ENCODE results near the gene PHACTR4. TPM values are rescaled to one million over a fixed set of nuclear protein-coding genes. Genes with fewer than 3 reads are reported as not detected.
A peak's percentile ranks its signal among the peaks of the same experiment; 100 is the strongest.
"Not testable (repeated sequence)": the region's sequence is repeated elsewhere in the genome, so short reads cannot be mapped to it uniquely, and the experiment has no call there.

Gene PHACTR4
- total and polyA plus RNA-seq, 4 donors = 14.2 to 40.2 (median 29.2) TPM

DNA sequence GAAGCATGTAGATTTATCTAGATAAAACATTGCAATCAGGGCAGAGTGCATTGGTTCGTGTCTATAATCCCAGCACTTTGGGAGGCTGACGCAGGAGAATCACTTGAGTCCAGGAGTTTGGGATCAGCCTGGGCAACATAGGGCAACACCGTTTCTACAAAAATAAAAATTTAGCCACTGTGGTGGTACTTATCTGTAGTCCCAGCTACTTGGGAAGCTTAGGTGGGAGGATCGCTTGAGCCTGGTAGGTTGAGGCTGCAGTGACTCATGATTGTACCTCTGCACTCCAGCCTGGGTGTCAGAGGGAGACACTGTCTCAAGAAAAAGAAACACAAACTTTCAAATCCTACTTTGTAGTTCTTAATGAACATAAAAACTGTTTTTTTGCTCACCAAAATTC is 72.1 kb downstream of the PHACTR4 start:
- no peaks in the 10 kb centered on the region for H3K9me3 ChIP-seq (ENCODE audit: control insufficient read depth, insufficient read depth, low read length)
- H3K36me3 ChIP-seq (ENCODE audit: control insufficient read depth, insufficient read depth, low read length) = peaks cover 4% of the 10 kb centered on the region
- no peaks in the 10 kb centered on the region for H3K27me3 ChIP-seq (ENCODE audit: control insufficient read depth, insufficient read depth, low read length)
- peaks cover 6% of the 10 kb centered on the region for H3K4me1 ChIP-seq (ENCODE audit: control insufficient read depth, insufficient read depth, low read length)
- DNase-seq (ENCODE audit: low read depth in 4 of 6, low spot score in 6 of 6) = no peak
- WGBS (ENCODE audit: insufficient coverage) = 100% methylated on average over 3 of the region's 4 CpGs
- H3K27ac ChIP-seq (ENCODE audit: low read depth, low read length) = no peak overlapping the region
- H3K4me3 ChIP-seq (ENCODE audit: low read depth, low read length) = no peak overlapping the region

DNA sequence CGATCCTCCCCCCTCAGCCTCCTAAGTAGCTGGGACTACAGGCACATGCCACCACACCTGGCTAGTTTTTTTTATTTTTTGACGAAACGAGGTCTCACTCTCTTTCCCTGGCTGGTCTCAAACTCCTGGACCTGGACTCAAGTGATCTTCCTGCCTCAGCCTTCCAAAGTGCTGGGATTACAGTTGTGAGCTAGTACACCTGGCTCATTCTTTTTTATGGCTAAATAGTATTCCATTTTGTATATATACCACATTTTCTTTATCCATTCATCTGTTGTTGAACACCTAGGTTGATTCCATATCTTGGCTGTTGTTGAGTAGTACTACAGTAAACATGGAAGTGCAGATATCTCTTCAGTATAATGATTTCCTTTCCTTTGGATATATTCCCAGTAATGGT is 74.0 kb downstream of the PHACTR4 start:
- DNase-seq (ENCODE audit: low read depth in 4 of 6, low spot score in 6 of 6) = no peak
- no peaks in the 10 kb centered on the region for H3K9me3 ChIP-seq (ENCODE audit: control insufficient read depth, insufficient read depth, low read length)
- H3K4me1 ChIP-seq (ENCODE audit: control insufficient read depth, insufficient read depth, low read length) = no peaks in the 10 kb centered on the region
- no peak overlapping the region for H3K27ac ChIP-seq (ENCODE audit: low read depth, low read length)
- peaks cover 4% of the 10 kb centered on the region for H3K36me3 ChIP-seq (ENCODE audit: control insufficient read depth, insufficient read depth, low read length)
- no peaks in the 10 kb centered on the region for H3K27me3 ChIP-seq (ENCODE audit: control insufficient read depth, insufficient read depth, low read length)
- H3K4me3 ChIP-seq (ENCODE audit: low read depth, low read length) = no peak overlapping the region
- 100% methylated on average over 1 of the region's 3 CpGs for WGBS (ENCODE audit: insufficient coverage)

DNA sequence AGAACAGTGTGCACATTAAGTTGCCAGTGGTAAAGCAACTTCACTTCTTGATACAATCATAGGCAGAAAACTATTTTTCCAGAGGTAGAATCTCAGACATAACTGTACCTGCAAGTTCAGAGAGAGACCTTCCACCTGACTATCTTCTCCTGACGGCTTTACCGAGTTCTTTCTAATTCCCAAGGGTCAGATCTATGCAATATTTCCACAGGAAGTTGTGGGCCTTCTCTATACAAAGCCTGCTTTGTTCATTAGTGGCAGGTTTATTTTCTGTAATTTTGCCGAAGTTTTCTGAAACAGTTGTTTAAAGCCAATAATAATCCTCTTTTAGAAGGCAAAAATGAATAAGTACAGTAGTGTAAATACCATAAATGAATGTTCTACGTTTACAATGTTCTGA is 78.1 kb downstream of the PHACTR4 start:
- WGBS (ENCODE audit: insufficient coverage) = no CpG with 5 or more reads among the region's 4 CpGs
- H3K27ac ChIP-seq (ENCODE audit: low read depth, low read length) = peak overlapping the region; percentile 25

DNA sequence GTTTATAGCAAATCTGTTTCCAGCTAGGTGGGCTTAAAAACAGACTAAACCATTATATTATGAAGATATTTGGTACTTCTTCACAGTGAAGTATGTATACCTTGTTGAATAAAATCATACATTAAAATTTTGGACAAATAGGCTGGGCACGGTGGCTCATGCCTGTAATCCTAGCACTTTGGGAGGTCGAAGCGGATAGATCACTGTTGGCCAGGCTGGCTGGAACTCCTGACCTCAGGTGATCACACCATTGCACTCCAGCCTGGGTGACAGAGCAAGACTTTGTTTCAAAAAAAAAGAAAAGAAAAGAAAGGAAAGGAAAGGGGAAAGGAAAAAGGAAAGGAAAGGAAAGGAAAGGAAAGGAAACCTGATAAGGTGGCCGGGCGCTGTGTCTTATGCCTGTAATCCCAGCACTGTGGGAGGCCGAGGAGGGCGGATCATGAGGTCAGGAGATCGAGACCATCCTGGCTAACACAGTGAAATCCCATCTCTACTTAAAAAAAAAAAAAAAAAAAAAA is 78.6 kb downstream of the PHACTR4 start:
- H3K4me3 ChIP-seq (ENCODE audit: low read depth, low read length); H3K4me1 ChIP-seq (ENCODE audit: control insufficient read depth, insufficient read depth, low read length); DNase-seq (ENCODE audit: low read depth in 4 of 6, low spot score in 6 of 6); H3K27me3 ChIP-seq (ENCODE audit: control insufficient read depth, insufficient read depth, low read length); H3K9me3 ChIP-seq (ENCODE audit: control insufficient read depth, insufficient read depth, low read length); H3K36me3 ChIP-seq (ENCODE audit: control insufficient read depth, insufficient read depth, low read length): not testable (repeated sequence)
- WGBS (ENCODE audit: insufficient coverage) = 100% methylated on average over 3 of the region's 8 CpGs
- H3K27ac ChIP-seq (ENCODE audit: low read depth, low read length) = peak overlapping the region; percentile 25

More for the DNA sequence above, 78.1 kb downstream of the PHACTR4 start:
- no peaks in the 10 kb centered on the region for H3K27me3 ChIP-seq (ENCODE audit: control insufficient read depth, insufficient read depth, low read length)
- no peaks in the 10 kb centered on the region for H3K4me1 ChIP-seq (ENCODE audit: control insufficient read depth, insufficient read depth, low read length)
- no peaks in the 10 kb centered on the region for H3K9me3 ChIP-seq (ENCODE audit: control insufficient read depth, insufficient read depth, low read length)
- no peak for DNase-seq (ENCODE audit: low read depth in 4 of 6, low spot score in 6 of 6)
- H3K36me3 ChIP-seq (ENCODE audit: control insufficient read depth, insufficient read depth, low read length) = peaks cover 4% of the 10 kb centered on the region
- H3K4me3 ChIP-seq (ENCODE audit: low read depth, low read length) = no peak overlapping the region

DNA sequence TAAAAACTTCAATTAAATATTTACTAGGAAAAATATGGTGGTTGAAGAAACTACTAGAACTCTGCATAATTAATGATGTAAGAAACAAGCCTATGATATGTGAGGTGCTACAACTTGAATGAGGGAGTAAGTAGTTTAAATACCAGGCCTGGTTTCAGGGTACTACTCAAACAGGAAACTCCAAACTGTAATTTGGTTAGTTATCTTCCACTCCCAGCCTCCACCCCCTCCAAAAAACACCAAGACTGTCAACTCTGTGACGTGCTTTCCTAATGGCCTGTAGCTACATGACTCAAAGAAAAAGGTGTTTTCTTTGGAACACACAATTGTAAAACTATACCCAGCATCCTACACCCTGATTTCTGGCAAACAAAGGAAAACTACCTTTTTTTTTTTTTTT is 80.4 kb downstream of the PHACTR4 start:
- Histone ChIP-seq H3K9me3 (ENCODE audit: control insufficient read depth, insufficient read depth, low read length) (no peaks in the 10 kb centered on the region), H3K27me3 (ENCODE audit: control insufficient read depth, insufficient read depth, low read length) (no peaks in the 10 kb centered on the region), H3K4me3 (ENCODE audit: low read depth, low read length) (no peak overlapping the region), H3K27ac (ENCODE audit: low read depth, low read length) (no peak overlapping the region), H3K36me3 (ENCODE audit: control insufficient read depth, insufficient read depth, low read length) (no peaks in the 10 kb centered on the region), H3K4me1 (ENCODE audit: control insufficient read depth, insufficient read depth, low read length) (no peaks in the 10 kb centered on the region)
- 75% methylated on average over 1 of the region's 1 CpG for WGBS (ENCODE audit: insufficient coverage)
- DNase-seq (ENCODE audit: low read depth in 4 of 6, low spot score in 6 of 6) = peak in 1 of 6 donors; percentile 13

DNA sequence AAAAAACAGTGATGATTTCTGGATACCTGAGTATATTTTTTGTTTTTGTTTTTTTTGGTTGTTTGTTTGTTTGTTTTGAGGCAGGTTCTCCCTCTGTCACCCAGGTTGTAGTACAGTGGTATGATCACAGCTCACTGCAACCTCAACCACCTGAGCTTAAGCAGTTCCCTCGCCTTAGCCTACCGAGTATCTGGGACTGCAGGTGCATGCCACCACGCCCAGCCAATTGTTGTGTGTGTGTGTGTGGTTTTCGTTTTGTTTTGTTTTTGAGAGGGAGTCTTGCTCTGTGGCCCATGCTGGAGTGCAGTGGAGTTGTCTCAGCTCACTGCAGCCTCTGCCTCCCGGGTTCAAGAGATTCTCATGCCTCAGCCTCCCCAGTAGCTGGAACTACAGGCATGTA is 81.0 kb downstream of the PHACTR4 start:
- DNase-seq (ENCODE audit: low read depth in 4 of 6, low spot score in 6 of 6) = no peak
- Histone ChIP-seq H3K4me1 (ENCODE audit: control insufficient read depth, insufficient read depth, low read length) (no peaks in the 10 kb centered on the region), H3K27ac (ENCODE audit: low read depth, low read length) (no peak overlapping the region), H3K9me3 (ENCODE audit: control insufficient read depth, insufficient read depth, low read length) (no peaks in the 10 kb centered on the region), H3K36me3 (ENCODE audit: control insufficient read depth, insufficient read depth, low read length) (no peaks in the 10 kb centered on the region), H3K4me3 (ENCODE audit: low read depth, low read length) (no peak overlapping the region), H3K27me3 (ENCODE audit: control insufficient read depth, insufficient read depth, low read length) (no peaks in the 10 kb centered on the region)
- WGBS (ENCODE audit: insufficient coverage) = no CpG with 5 or more reads among the region's 5 CpGs

DNA sequence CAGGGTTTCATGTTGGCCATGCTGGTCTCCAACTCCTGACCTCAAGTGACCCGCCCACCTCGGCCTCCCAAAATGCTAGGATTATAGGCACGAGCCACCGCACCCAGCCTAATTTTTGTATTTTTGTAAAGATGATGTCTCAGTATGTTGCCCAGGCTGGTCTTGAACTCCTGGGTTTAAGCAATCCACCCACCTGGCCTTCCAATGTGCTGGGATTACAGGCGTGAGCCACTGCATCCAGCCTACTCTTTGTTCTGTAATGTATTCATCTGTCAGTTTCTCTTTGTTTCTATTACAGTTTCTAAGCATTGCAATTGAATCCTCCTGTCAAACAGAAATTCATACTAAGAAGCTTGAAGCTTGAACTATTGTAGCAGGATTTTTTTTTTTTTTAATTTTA is 81.5 kb downstream of the PHACTR4 start:
- H3K9me3 ChIP-seq (ENCODE audit: control insufficient read depth, insufficient read depth, low read length) = no peaks in the 10 kb centered on the region
- no peak overlapping the region for H3K27ac ChIP-seq (ENCODE audit: low read depth, low read length)
- H3K36me3 ChIP-seq (ENCODE audit: control insufficient read depth, insufficient read depth, low read length) = no peaks in the 10 kb centered on the region
- no peaks in the 10 kb centered on the region for H3K27me3 ChIP-seq (ENCODE audit: control insufficient read depth, insufficient read depth, low read length)
- WGBS (ENCODE audit: insufficient coverage) = no CpG with 5 or more reads among the region's 5 CpGs
- no peaks in the 10 kb centered on the region for H3K4me1 ChIP-seq (ENCODE audit: control insufficient read depth, insufficient read depth, low read length)
- no peak for DNase-seq (ENCODE audit: low read depth in 4 of 6, low spot score in 6 of 6)
- H3K4me3 ChIP-seq (ENCODE audit: low read depth, low read length) = no peak overlapping the region

DNA sequence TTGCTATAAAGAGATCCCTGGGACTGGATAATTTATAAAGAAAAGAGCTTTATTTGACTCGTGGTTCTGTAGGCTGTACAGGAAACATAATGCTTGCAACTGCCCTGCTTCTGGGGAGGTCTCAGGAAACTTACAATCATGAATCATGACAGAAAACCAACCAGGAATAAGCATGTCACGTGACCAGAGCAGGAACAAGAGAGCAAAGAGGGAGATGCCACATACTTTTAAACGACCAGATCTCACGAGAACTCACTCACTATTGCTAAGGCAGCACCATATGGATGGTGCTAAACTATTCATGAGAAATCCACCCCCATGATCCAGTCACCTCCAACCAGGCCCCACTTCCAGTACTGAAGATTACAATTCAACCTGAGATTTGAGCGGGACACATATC is 86.5 kb downstream of the PHACTR4 start:
- H3K27me3 ChIP-seq (ENCODE audit: control insufficient read depth, insufficient read depth, low read length) = no peaks in the 10 kb centered on the region
- H3K4me3 ChIP-seq (ENCODE audit: low read depth, low read length) = no peak overlapping the region
- no peaks in the 10 kb centered on the region for H3K9me3 ChIP-seq (ENCODE audit: control insufficient read depth, insufficient read depth, low read length)
- H3K27ac ChIP-seq (ENCODE audit: low read depth, low read length) = no peak overlapping the region
- no peaks in the 10 kb centered on the region for H3K4me1 ChIP-seq (ENCODE audit: control insufficient read depth, insufficient read depth, low read length)
- DNase-seq (ENCODE audit: low read depth in 4 of 6, low spot score in 6 of 6) = peak in 1 of 6 donors; percentile 15
- WGBS (ENCODE audit: insufficient coverage) = 38% methylated on average over 4 of the region's 5 CpGs
- peaks cover 11% of the 10 kb centered on the region for H3K36me3 ChIP-seq (ENCODE audit: control insufficient read depth, insufficient read depth, low read length)

DNA sequence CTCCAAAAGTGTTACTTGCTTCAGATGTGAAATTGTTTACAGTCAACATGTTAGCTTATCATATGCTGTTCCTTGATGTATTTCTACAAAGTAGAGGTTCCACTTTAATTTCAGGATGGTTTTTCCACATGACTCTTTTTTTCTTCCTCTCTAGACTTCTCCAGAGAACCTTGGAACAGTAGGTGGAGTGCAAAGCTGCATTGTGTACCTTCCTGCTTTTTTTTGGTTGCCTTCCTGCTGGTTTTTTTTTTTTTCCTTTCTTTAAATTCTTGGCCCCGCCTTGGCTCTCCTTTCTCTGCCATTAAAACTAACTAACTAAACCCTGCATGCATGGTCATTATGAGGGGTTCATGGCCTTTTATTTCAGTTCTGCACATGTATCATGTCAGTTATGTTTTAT is 88.1 kb downstream of the PHACTR4 start:
- no peaks in the 10 kb centered on the region for H3K27me3 ChIP-seq (ENCODE audit: control insufficient read depth, insufficient read depth, low read length)
- WGBS (ENCODE audit: insufficient coverage) = no CpG with 5 or more reads among the region's 1 CpG
- no peak for DNase-seq (ENCODE audit: low read depth in 4 of 6, low spot score in 6 of 6)
- H3K27ac ChIP-seq (ENCODE audit: low read depth, low read length) = no peak overlapping the region
- H3K4me3 ChIP-seq (ENCODE audit: low read depth, low read length) = no peak overlapping the region
- no peaks in the 10 kb centered on the region for H3K9me3 ChIP-seq (ENCODE audit: control insufficient read depth, insufficient read depth, low read length)
- H3K4me1 ChIP-seq (ENCODE audit: control insufficient read depth, insufficient read depth, low read length) = no peaks in the 10 kb centered on the region
- peaks cover 15% of the 10 kb centered on the region for H3K36me3 ChIP-seq (ENCODE audit: control insufficient read depth, insufficient read depth, low read length)

DNA sequence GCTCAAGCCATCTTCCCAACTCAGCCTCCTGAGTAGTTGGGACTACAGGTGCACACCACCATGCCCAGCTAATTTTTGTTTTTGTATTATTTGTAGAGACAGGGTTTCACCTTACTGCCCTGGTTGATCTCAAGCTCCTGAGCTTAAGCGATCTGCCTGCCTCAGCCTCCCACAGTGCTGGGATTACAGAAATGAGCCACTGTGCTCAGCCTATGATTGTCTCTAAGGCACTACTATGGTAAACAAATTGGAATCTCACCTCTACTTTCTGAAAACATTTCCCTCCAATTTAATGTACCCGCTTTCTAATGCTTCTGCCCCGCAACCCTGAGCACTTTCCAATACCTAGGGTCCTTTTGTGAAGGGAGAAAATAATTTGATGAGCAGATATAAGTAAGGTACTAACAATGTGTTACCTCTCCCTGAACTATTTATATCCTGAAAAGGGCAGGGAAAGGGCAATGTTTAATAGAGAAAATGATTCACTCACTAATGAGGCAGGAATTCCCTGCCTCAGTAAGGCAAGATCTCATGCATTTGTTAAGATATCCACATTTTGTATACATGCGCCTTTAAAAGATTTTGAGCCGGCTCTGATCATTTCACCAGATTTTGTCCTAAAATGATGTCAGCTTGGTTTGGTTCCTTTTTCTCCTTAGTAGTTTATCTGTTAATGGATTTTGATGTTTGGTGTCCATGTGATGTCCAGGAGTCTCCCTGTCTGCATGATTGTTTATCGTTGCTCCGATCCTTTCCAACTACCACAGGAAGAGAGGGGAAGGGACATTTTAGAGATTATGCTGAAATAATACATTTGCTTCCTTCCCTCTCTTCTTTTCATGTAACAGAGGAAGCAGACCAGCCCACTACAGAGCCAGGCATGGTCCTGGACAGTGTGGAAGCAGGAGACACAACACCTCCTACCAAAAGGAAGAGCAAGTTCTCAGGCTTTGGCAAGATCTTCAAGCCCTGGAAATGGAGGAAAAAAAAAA is 89.0 kb downstream of the PHACTR4 start:
- no peak overlapping the region for H3K4me3 ChIP-seq (ENCODE audit: low read depth, low read length)
- H3K27ac ChIP-seq (ENCODE audit: low read depth, low read length) = no peak overlapping the region
- no peaks in the 10 kb centered on the region for H3K27me3 ChIP-seq (ENCODE audit: control insufficient read depth, insufficient read depth, low read length)
- H3K9me3 ChIP-seq (ENCODE audit: control insufficient read depth, insufficient read depth, low read length) = no peaks in the 10 kb centered on the region
- no peak for DNase-seq (ENCODE audit: low read depth in 4 of 6, low spot score in 6 of 6)
- no peaks in the 10 kb centered on the region for H3K4me1 ChIP-seq (ENCODE audit: control insufficient read depth, insufficient read depth, low read length)
- WGBS (ENCODE audit: insufficient coverage) = 83% methylated on average over 1 of the region's 7 CpGs
- H3K36me3 ChIP-seq (ENCODE audit: control insufficient read depth, insufficient read depth, low read length) = peaks cover 15% of the 10 kb centered on the region

Data from spinal cord (tissue), 10 donors.